ENCODE data around the gene CCS. TPM values are rescaled to one million over a fixed set of nuclear protein-coding genes. Genes with fewer than 3 reads are reported as not detected.

Gene CCS
- total and polyA plus RNA-seq, 2 donors (not counting 1 experiment from before 2014, with no cell fraction given), result 87.8 to 174 TPM

- H3K4me3 ChIP-seq (ENCODE audit: control extremely low read depth in 1 of 5, extremely low read depth in 1 of 5, insufficient read depth in 1 of 5, low read depth in 2 of 5, low read length in 4 of 5), result no peak overlapping the region
- Mint-ChIP-seq H3K27me3 (peaks cover 19% of the 10 kb centered on the region), H3K4me1 (peaks cover 2% of the 10 kb centered on the region), H3K4me3 (no peak overlapping the region), H3K27ac (no peak overlapping the region), H3K9me3 (ENCODE audit: insufficient read depth) (no peaks in the 10 kb centered on the region)
- H4K20me1 ChIP-seq (ENCODE audit: control insufficient read depth, insufficient read depth, low read length, poor library complexity, severe bottlenecking), result no peaks in the 10 kb centered on the region
- no peak overlapping the region for H3K4me2 ChIP-seq (replicated peaks; ENCODE audit: low read depth, low read length, poor library complexity, severe bottlenecking)
- ChIA-PET POLR2A (interaction anchor here (1.0 kb wide), 2 partner anchors 56 to 80 kb away, joined by 3 read pairs; partner anchors contain the start of genes DPP3 and RBM14), CTCF (interaction anchor here (1.3 to 2.1 kb wide), 2 partner anchors 19 to 118 kb away, joined by 3 to 6 read pairs; partner anchors contain the start of gene RBM4B)
- H3K4me1 ChIP-seq (ENCODE audit: control insufficient read depth in 2 of 2, insufficient read depth in 2 of 2, low read length in 2 of 2), result peaks cover 5 to 6% of the 10 kb centered on the region in 2 donors
- intact Hi-C loops (cut with micrococcal nuclease), result no loop called here
- peaks cover 0 to 24% (median 0%) of the 10 kb centered on the region in 4 experiments for H3K27me3 ChIP-seq (replicated peaks in 1 of 4; ENCODE audit: control extremely low read depth in 1 of 4, control insufficient read depth in 3 of 4, insufficient read depth in 4 of 4, low read length in 3 of 4)
- H2AFZ ChIP-seq (ENCODE audit: insufficient read depth, low read depth, low read length, poor library complexity, severe bottlenecking), result no peak overlapping the region
- peaks cover 0 to 4% (median 0%) of the 10 kb centered on the region in 3 donors for H3K9me3 ChIP-seq (ENCODE audit: control extremely low read depth in 1 of 3, control insufficient read depth in 2 of 3, insufficient read depth in 1 of 3, low read length in 2 of 3)
- no peaks in the 10 kb centered on the region for H3K79me2 ChIP-seq (ENCODE audit: control insufficient read depth, insufficient read depth, low read length)
- H3K9ac ChIP-seq (ENCODE audit: low read length), result no peak overlapping the region
- H3K27ac ChIP-seq (ENCODE audit: low read length in 2 of 2), result no peak overlapping the region
- no peak for ATAC-seq (ENCODE audit: low read depth)
- TF ChIP-seq, protein P1, sequence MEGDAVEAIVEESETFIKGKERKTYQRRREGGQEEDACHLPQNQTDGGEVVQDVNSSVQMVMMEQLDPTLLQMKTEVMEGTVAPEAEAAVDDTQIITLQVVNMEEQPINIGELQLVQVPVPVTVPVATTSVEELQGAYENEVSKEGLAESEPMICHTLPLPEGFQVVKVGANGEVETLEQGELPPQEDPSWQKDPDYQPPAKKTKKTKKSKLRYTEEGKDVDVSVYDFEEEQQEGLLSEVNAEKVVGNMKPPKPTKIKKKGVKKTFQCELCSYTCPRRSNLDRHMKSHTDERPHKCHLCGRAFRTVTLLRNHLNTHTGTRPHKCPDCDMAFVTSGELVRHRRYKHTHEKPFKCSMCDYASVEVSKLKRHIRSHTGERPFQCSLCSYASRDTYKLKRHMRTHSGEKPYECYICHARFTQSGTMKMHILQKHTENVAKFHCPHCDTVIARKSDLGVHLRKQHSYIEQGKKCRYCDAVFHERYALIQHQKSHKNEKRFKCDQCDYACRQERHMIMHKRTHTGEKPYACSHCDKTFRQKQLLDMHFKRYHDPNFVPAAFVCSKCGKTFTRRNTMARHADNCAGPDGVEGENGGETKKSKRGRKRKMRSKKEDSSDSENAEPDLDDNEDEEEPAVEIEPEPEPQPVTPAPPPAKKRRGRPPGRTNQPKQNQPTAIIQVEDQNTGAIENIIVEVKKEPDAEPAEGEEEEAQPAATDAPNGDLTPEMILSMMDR (IDR thresholded peaks at IDR 0.05), result no peak
- no peak for TF ChIP-seq EZH2 (IDR thresholded peaks at IDR 0.05; ENCODE audit: borderline replicate concordance, insufficient read depth, low read depth, low read length, poor library complexity, severe bottlenecking)
- no peak for DNase-seq
- WGBS (ENCODE audit: insufficient coverage), result 89% methylated on average over 24 of the region's 27 CpGs
- no peaks in the 10 kb centered on the region for H3K36me3 ChIP-seq (replicated peaks in 1 of 2; ENCODE audit: control extremely low read depth in 1 of 2, control insufficient read depth in 1 of 2, extremely low read depth in 1 of 2, insufficient read depth in 2 of 2, low read length in 1 of 2)
These were observed 32.9 kb upstream of the CCS start for GRCh38 chr11:66559866-66560676.

Data from B cell (primary cell).